SK-MEL-5 (cell line): ENCODE data around the gene TMEM63B. TPM values are rescaled to one million over a fixed set of nuclear protein-coding genes. Genes with fewer than 3 reads are reported as not detected.
"Not testable (repeated sequence)": the region's sequence is repeated elsewhere in the genome, so short reads cannot be mapped to it uniquely, and the experiment has no call there.

Experiments
- DNase-seq: peaks from one replicate; pipeline ENCODE4 v3.0.0-alpha.2; 2016; ENCODE audit warnings: low read depth, low spot score
- in situ Hi-C: cut with HindIII; loops from 2 replicates; pipeline ENCODE4 v1.10.0; 2016; ENCODE audit warnings: low sequenced_read_pairs, high pct_unique_total_duplicates, low pct_unique_long_range_greater_than_20kb
- total RNA-seq: library from RNA; depleted of rRNA; stranded (reverse); fragments of >200 nt; shearing (Covaris generic); gene quantifications from 2 replicates; pipeline ENCODE4 v1.2.3, GENCODE V29; 2014

Gene TMEM63B
- total RNA-seq, 1 experiment from 2014 or later: 23.6 TPM

DNA sequence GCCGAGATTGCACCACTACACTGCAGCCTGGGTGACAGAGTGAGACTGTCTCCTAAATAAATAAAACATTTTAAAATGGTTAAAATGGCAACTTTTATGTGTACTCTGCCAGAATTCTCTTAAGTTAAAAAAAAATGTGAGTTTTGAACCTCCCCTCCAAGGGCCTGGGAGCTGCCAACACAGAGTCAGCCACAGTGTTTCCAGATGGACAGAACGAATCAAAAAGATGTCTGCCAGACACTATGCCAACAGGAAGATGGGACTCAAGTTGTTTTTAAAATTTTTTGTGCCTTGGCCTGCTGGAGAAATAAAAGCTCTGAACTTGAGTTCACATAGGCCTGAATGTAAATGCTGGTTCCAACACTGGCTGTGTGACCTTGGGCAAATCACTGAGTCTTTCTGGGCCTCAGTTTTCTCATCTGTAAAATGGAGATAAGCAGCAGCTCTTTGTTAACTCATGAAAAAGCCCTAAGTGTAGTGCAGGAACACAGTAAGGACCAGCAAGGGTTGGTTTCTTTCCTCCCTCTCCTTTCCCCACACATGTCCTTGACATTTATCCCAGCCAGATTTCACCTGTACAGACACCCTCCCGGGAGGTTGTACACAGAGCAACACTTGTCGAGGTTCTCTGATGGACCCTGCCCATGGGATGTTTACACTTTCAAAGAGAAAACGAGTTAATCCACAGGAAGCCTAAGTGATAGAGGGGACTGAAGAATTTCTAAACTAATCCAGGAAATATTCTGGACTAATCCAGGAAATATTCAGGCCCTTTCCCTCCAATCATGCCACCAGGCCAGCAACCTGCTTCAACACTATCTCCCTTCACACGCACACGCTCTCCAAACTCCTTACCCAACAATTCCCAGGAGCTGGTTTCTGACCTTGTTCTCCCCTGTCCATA is 35.1 kb upstream of the TMEM63B start:
- DNase-seq: no peak
- in situ Hi-C loops: no loop called here

DNA sequence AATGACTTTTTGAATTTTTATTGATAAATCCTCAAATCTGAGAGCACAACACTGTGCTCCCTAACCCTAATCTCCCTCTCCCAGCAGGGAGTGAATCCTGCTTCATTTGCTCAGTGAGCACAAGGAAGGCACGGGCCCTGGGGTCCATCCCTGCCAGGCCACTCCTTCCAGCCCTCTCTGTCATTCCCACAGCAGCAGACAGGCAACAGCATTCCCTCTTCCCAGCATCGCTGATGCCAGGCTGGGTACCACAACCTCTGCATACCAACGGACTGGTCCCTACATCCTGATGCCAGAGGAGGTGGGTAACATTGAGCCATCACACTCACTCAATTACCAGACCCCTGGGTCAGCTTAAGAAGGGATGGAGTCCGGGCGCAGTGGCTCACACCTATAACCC is 34.3 kb upstream of the TMEM63B start:
- no peak for DNase-seq
- in situ Hi-C loops: no loop called here

DNA sequence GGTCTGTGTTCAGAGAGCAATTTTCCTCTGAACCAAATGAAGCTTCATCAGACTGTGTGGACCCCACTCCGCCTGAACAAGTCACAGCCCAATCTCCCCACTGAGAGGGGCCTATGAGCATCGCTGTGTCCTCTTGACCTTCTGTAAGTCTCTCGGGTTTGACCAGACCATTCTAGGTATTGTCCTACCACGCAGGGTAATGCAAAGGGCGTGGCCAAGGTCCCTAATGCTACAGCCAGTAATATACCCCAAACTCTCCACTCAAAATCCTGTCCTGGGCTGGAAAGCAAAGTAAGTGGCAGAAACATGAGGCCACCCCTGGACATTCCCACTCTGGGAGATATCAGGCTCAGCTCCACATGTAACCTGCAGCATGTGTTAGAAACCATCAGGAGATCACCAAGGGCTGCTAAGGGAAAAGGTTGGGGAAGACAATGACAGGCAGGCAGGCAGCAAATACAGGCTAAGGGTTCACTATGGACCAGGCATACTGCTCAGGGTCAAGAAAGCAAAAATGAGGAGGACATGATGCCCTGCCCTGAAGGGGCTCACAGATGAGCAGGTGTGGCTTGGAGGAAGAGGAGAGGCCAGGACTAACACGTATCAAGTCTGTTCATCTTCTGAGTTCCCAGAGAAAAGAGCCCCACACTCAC is 33.5 kb upstream of the TMEM63B start:
- in situ Hi-C loops: no loop called here
- no peak for DNase-seq

DNA sequence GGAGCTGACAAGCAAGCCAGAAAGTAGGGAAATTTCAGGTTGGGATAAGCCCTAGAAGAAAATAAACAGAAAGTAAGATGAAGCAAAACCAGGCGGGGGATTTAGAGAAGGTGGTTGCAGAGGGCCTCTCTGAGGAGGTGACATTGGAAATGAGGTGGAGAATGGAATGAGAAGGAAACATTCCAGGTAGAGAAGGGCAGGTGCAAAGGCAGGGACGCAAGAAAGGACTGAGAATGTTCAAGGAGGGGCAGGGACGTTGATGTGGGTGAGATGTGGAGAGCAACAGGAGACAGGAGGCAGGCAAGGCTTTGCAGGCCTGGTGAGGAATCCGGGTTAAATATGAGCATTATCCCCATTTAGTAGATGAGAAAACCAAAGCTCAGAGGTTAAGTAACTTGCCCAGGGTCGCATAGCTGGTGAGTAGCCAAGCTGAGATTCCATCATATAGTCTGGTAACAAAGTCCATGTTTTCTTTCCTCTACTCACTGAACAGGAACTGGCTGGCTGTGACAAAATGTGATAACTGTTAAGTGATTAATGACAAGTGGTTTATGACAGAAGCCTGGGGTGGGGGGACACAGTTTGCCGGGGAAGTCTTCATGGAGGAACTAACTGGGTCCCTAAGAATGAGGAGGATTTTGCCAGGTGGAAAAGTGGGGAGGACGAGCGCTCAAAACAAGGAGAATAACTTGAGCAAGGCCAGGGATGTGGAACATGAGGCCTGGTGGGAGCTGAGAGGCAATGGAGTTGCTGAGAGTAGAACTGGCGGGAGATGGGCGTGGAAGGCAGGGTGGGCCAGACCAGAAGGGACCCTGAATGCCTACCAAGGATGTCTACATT is 32.7 kb upstream of the TMEM63B start:
- in situ Hi-C loops: no loop called here
- no peak for DNase-seq

DNA sequence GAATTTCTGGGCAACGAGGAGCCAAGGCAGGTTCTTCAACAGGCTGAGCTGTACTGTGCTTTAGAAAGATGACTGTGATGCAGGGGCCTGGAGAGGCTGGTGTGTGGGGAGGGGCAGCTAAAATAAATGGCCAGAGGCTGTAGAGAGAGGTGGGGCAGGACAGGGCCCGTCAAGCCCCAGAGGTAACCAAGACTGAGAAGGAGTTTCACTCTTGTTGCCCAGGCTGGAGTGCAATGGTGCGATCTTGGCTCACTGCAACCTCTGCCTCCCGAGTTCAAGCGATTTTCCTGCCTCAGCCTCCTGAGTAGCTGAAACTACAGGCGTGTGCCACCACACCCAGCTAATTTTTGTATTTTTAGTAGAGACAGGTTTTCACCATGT is 32.1 kb upstream of the TMEM63B start:
- DNase-seq, in situ Hi-C loops: not testable (repeated sequence)

DNA sequence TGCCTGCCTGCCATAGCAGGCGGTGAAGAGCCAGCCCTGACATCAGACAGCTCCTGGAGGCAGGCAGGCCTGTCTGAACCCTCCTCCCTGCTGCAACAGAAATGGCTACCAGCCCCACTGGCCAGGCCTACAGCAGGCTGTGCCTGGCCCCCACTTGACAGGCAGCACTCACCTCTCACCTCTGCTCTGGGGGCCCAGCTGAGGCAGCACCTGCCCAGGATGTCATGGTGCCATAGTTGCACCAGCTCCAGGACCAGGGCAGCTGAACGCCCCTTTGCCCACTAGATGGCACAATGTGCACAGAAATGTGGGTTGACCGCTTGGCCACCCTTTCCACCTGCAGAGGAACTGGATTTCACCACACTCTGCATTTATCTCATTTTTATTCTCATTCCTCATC is 30.7 kb upstream of the TMEM63B start:
- in situ Hi-C loops: no loop called here

DNA sequence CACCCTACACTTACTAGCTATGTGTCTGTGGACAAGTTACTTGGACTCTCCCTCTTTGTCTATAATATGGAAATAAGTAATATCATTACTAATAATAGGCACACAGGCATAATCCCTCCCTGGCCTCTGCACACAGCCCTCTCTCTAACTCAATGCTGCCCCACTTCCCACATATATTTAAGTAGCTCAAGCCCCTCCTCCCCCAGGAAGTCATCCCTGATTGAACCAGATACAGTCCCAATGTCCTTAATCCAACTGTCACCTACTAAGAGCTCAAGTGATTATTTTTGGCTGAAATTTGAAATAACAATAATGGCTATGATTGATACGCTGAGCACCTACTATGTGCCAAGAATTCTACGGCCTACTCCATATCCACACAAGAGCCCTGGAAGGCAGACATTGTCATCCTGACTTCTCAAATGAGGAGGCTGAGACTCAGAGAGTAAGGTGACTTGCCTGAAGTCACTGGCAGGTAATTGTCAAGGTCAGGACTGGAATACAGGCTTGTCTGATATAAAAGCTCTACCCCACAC is 29.5 kb upstream of the TMEM63B start:
- no peak for DNase-seq
- in situ Hi-C loops: no loop called here

More for the DNA sequence above, 30.7 kb upstream of the TMEM63B start:
- peak; percentile 84 for DNase-seq

DNA sequence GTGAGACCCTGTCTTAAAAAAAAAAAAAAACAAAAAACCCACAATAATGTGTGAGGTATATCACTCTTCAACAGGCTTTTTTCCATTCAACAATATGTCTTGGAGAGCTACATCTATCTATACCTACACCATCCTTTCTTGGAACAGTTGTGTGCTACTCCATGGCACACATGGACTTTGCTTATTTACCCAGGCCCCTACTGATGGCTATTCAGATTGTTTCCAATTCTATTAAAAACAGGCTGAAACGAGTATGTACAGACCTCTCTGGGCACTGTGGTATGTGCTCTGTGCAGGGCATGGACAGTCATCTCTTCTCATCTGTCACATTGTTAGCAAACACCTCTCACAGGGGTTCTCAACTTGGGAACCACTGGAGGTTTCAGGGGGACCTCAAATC is 28.2 kb upstream of the TMEM63B start:
- in situ Hi-C loops: no loop called here
- DNase-seq: no peak

DNA sequence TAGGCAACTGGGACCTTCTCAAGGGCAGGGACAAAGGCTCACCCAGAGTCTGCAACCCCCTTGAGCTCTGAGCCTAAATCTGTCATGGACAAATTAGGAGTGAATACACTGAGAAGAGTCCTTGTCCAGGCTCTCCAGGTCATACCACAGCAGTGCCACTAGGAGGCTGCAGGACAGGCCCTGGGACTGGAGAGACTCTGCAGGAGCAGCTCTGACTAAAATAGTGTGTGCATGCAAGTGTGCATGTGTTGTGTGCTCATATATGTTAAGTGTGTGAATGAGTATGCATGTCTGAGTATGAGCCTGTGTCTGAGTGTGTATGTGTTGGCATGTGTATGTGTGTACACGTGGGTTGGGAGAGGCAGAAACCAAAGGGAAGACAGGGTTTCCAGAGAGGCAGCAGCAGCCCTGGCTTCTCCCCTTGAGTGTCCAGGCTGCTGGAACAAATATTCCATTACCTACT is 27.2 kb upstream of the TMEM63B start:
- peak; percentile 52 for DNase-seq
- in situ Hi-C loops: no loop called here

DNA sequence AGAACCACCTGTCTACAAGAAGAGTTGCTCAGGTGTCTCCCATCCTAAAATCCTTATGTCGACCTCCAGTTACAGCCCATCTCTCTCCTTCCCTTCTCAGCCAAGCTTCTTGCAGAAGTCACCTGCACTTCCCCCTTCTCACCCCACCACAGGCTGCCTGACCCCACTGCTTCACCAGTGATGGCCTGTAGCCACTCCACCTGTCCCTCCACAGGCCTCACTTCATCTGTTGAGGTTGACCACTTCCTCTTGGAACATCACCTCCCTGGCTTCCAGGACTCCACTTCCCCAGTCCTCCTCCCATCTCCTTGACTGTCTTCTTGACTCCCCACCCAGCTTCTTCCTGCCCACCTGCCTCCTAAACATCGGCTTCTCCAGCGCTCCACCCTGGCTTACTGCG is 25.5 kb upstream of the TMEM63B start:
- in situ Hi-C loops: no loop called here
- DNase-seq: no peak

DNA sequence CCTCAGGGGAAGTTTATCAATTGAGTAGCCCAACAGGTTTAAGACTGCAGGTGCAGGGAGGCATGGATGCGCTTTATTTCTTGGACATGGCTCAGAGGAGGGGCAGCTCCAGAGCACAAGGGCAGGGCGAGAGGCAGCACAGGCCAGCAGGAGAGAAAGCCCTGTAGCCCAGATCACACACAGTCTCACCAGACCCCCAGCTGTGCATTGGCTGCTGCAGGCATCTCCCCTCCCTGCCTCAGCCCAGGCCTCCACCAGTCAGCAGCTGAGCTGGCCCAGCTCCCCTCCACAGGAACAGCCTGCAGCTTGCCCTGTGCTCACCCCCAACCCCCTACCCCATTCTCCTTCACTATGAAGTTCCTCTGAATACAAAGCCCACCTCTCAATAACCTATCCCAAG is 24.8 kb upstream of the TMEM63B start:
- in situ Hi-C loops: no loop called here
- DNase-seq: no peak

DNA sequence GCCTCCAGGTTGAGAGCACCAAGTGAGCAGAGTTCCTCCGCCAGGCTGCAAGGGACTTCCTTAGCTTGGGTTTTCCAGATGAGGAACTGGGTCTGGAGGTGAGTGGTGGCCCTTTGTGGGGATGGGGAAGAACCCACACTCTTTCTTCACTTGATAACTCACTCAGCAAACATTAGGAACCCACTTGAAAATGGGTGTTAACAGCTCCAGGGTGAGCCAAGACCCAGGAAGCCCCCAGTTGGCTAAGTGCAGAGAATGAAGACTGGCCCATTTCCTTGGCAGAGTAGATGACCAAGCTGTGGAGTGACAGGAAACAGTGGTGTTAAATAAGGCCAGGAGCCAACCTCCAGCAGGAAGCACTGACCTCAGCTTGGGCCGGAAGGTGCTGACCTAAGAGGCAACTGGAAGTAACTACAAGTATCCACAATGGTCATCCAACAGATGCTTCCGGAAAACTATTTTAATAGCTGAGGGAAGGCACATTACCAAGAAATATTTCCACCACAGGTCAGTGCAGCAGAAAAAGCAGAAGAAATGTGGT is 22.8 kb upstream of the TMEM63B start:
- in situ Hi-C loops: no loop called here
- DNase-seq: no peak

DNA sequence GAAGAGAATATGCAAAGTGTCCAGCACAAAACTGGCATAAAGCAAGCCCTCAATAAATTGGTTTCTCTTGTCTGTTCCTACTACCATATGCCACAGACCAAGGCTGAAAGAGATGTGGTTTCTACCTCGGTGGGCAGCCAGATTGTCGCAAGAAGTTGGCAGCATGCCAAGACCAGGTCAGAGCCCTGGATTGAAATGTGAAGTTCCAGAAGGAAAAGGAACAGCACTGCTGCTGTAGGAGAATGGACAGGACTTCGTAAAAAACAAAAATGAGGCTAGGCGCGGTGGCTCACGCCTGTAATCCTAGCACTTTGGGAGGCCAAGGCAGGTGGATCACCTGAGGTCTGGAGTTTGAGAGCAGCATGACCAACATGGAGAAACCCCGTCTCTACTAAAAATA is 22.2 kb upstream of the TMEM63B start:
- no peak for DNase-seq
- in situ Hi-C loops: no loop called here

DNA sequence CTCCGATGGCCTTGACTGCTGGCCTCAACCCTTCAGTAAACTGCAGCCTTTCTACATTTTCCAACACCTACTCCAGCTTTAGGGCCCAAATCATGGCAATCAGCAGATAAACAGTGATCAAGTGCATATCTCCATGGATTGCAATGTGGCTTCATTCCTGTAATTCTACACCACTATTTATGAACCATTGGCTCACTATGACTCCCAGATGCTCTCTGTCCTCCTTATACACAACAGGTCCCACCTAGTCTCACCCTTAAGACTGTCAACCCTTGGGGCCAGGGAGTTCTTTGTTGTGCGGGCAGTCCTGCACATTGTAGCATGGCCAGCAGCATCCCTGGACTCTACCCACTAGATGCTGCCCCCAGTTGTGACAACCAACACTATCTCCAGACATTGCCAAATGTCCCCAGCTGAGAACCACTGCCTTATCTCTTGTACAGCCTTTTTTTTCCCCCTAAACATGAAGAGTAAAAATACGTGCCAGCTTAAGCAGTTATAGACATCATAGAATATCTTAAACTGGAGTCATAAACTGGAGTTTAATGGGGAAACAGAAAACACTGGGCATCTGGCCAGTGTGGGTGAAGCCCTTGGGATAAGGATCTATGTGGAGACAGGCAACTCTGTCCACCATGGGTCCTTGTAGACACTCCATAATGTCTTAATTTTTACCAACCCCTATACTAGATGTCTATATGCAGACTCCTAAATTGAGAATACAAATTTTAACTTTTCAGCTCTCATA is 21.2 kb upstream of the TMEM63B start:
- no peak for DNase-seq
- in situ Hi-C loops: no loop called here

DNA sequence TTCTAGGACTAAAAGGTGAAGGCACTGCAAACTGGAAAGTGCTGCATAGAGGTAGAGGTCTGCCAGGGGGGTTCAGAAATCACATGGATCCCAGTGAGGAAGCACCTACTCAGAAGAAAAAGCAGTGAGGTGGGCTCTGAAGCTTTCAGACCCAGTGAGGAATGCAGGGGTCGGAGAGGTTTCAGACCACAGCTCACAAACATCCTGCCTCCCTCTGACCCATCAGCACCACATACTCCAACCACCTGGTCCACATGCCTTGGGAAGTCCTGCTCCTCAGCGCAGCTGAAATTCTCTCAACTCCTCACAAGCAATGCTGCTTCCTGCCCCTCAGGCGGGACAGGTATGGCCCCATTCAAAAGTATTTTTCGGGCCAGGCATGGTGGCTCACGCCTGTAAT is 20.3 kb upstream of the TMEM63B start:
- in situ Hi-C loops: no loop called here

DNA sequence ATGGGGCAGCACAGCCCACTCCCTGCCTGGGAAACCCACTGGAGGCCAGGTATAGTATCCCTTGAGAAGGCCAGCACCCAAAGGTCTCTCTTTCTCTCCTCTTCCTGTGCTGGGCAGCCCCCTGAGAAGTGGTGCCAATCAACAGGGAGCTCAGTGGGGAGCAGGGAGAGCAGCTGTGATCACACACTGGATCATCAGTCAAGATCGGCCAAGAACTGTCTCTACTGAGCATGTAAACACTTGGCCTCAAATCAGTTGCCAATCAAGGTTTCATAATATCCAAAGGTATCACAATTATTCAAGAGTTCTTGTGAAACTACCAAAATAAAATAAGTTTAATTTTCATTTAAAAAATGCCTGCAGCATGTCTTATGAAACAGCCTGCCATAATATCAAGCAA is 18.9 kb upstream of the TMEM63B start:
- in situ Hi-C loops: no loop called here

More for the DNA sequence above, 20.3 kb upstream of the TMEM63B start:
- DNase-seq: no peak

DNA sequence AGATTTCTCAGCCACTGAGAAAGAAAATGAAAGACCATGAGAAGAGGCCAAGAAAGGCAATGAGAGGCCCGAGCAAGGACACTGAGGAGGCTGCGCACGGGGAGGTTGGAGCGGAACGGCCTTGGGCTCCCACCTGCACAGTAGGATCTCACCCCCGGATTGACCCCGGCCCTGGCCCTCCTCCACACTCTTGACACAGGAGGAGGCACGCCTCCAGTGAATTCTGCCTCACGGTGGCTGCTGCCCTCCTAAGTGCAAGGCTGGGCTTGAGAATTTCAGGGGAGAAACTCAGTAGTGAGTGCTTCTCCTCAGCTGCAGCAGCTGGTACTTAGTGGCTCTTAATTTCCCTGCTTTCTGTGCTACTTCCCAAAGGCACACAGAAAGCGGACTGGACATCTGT is 18.1 kb upstream of the TMEM63B start:
- no peak for DNase-seq
- in situ Hi-C loops: no loop called here

More for the DNA sequence above, 18.9 kb upstream of the TMEM63B start:
- no peak for DNase-seq
